T-helper 2 cell (primary cell): ENCODE data around the gene PPA1.
"Not testable (repeated sequence)": the region's sequence is repeated elsewhere in the genome, so short reads cannot be mapped to it uniquely, and the experiment has no call there.

Experiments used
- DNase-seq, 5 experiments: peaks; one replicate each; pipeline versions ENCODE4 v3.0.0 to v3.0.0-alpha.2; 2012 to 2022

The PPA1 gene

GRCh38 chr10:70206762-70207161, 26.5 kb downstream of the PPA1 start:
- no peak for DNase-seq

GRCh38 chr10:70201105-70201504, 32.1 kb downstream of the PPA1 start:
- no peak for DNase-seq

GRCh38 chr10:70198696-70199466, 34.3 kb downstream of the PPA1 start:
- DNase-seq: peak in 1 of 5 experiments; percentile 20

GRCh38 chr10:70197235-70197945, 35.8 kb downstream of the PPA1 start:
- peak in 2 of 5 experiments; percentile 6 to 60 for DNase-seq

- DNase-seq: no peak
Measured at GRCh38 chr10:70193391-70193844, 39.8 kb downstream of the PPA1 start.

- DNase-seq: no peak
Measured at GRCh38 chr10:70192326-70192968, 40.8 kb downstream of the PPA1 start.

GRCh38 chr10:70191972-70192305, 41.3 kb downstream of the PPA1 start:
- DNase-seq: peak in 1 of 5 experiments; percentile 27

- no peak for DNase-seq
Measured at GRCh38 chr10:70191161-70191971, 41.9 kb downstream of the PPA1 start.

GRCh38 chr10:70190581-70190980, 42.6 kb downstream of the PPA1 start:
- DNase-seq: no peak

- DNase-seq: no peak
Measured at GRCh38 chr10:70190102-70190501, 43.1 kb downstream of the PPA1 start.

- DNase-seq: no peak
Measured at GRCh38 chr10:70188768-70189167, 44.5 kb downstream of the PPA1 start.

GRCh38 chr10:70186571-70186970, 46.7 kb downstream of the PPA1 start:
- DNase-seq: no peak

- DNase-seq: no peak
Measured at GRCh38 chr10:70186090-70186489, 47.1 kb downstream of the PPA1 start.

GRCh38 chr10:70183304-70183703, 49.9 kb downstream of the PPA1 start:
- no peak for DNase-seq

- DNase-seq: not testable (repeated sequence)
Measured at GRCh38 chr10:70179209-70179608, 54.0 kb downstream of the PPA1 start.

GRCh38 chr10:70178139-70178725, 55.0 kb downstream of the PPA1 start:
- no peak for DNase-seq

- DNase-seq: no peak
Measured at GRCh38 chr10:70176441-70176840, 56.8 kb downstream of the PPA1 start.

- no peak for DNase-seq
Measured at GRCh38 chr10:70175516-70175915, 57.7 kb downstream of the PPA1 start.

GRCh38 chr10:70174058-70174741, 59.0 kb downstream of the PPA1 start:
- peak in 2 of 5 experiments; percentile 65 to 79 for DNase-seq

GRCh38 chr10:70169649-70170364, 63.4 kb downstream of the PPA1 start:
- peak in 1 of 5 experiments; percentile 54 for DNase-seq

GRCh38 chr10:70169011-70169410, 64.2 kb downstream of the PPA1 start:
- DNase-seq: peak in 2 of 5 experiments; percentile 55 to 69
